H1 (cell line): ENCODE measurements around the gene SNORC. TPM values are rescaled to one million over a fixed set of nuclear protein-coding genes. Genes with fewer than 3 reads are reported as not detected.

ENCODE experiments used
- CTCF ChIA-PET: fragments of 300-600 bp; sonication (Branson Sonifier 250); formaldehyde crosslinking; loops from one replicate; lab custom pipeline; 2021; ENCODE audit not compliant: partially characterized antibody; lab: Charles Lee
- POLR2A ChIA-PET: fragments of 300-600 bp; sonication (Branson Sonifier 250); formaldehyde crosslinking; loops from one replicate; lab custom pipeline; 2021; ENCODE audit warnings: inconsistent platforms; ENCODE audit not compliant: partially characterized antibody; lab: Charles Lee
- DNase-seq, 2 experiments: peaks; one replicate each; pipeline versions ENCODE4 v3.0.0 to v3.0.0-alpha.2; 2010 to 2022; ENCODE audit warnings: low spot score in 2 of 2, low read depth in 1 of 2, mixed read lengths in 1 of 2
- FAIRE-seq: peaks from 2 replicates; lab custom pipeline; 2011; peaks lifted over from hg19 to GRCh38; lab: Jason Lieb, UNC
- H2AFZ ChIP-seq: 2 replicates; pipeline ENCODE4 v1.8.1; 2012; ENCODE audit warnings: low read length, inconsistent platforms
- H2AK5ac ChIP-seq: 2 replicates; pipeline ENCODE4 v1.6.1; 2013; ENCODE audit warnings: low read depth, low read length
- H2BK120ac ChIP-seq: replicated peaks from 2 replicates; pipeline ENCODE3; 2013; ENCODE audit warnings: low read depth, low read length, inconsistent platforms
- H2BK12ac ChIP-seq: 2 replicates; pipeline ENCODE4 v1.6.1; 2013; ENCODE audit warnings: low read depth, low read length
- H2BK15ac ChIP-seq: 2 replicates; pipeline ENCODE4 v1.6.1; 2013; ENCODE audit warnings: low read length
- H2BK20ac ChIP-seq: 2 replicates; pipeline ENCODE4 v1.6.1; 2013; ENCODE audit warnings: low read length
- H2BK5ac ChIP-seq: 2 replicates; pipeline ENCODE4 v1.6.1; 2013; ENCODE audit warnings: low read depth, low read length
- H3K14ac ChIP-seq: 2 replicates; pipeline ENCODE4 v1.6.1; 2013; ENCODE audit warnings: inconsistent platforms; ENCODE audit not compliant: insufficient read length
- H3K18ac ChIP-seq: 2 replicates; pipeline ENCODE4 v1.6.1; 2013; ENCODE audit warnings: low read length; ENCODE audit errors: extremely low read depth
- H3K23ac ChIP-seq: 2 replicates; pipeline ENCODE4 v1.6.1; 2013; ENCODE audit warnings: inconsistent platforms; ENCODE audit not compliant: insufficient read length
- H3K23me2 ChIP-seq: 2 replicates; pipeline ENCODE4 v1.6.1; 2013; ENCODE audit warnings: low read depth, low read length
- H3K27ac ChIP-seq: 2 replicates; pipeline ENCODE4 v1.6.1; 2011; ENCODE audit warnings: low read depth, low read length, inconsistent platforms
- H3K27me3 ChIP-seq, 4 experiments: replicated peaks in 1 of 4; 1 replicate in 1 of 4; 2 replicates in 3 of 4; pipeline versions ENCODE4 v1.6.1 to v1.8.1; 2011 to 2013; ENCODE audit warnings: low read length in 3 of 4, mild to moderate bottlenecking in 3 of 4, inconsistent platforms in 2 of 4, mixed read lengths in 2 of 4, moderate library complexity in 1 of 4; ENCODE audit not compliant: control insufficient read depth in 3 of 4, insufficient read depth in 3 of 4; ENCODE audit errors: extremely low read depth in 1 of 4
- H3K36me3 ChIP-seq, 4 experiments: 2 replicates each; pipeline versions ENCODE4 v1.6.1 to v1.8.1; 2011 to 2013; ENCODE audit warnings: mild to moderate bottlenecking in 4 of 4, low read length in 3 of 4, moderate library complexity in 2 of 4, control low read depth in 1 of 4, inconsistent platforms in 1 of 4; ENCODE audit not compliant: insufficient read depth in 4 of 4, control insufficient read depth in 2 of 4
- H3K4ac ChIP-seq: replicated peaks from 2 replicates; pipeline ENCODE3; 2013; ENCODE audit warnings: low read length, low read depth, mixed read lengths, inconsistent platforms; ENCODE audit not compliant: insufficient read length
- H3K4me1 ChIP-seq, 4 experiments: replicated peaks in 1 of 4; 1 replicate in 1 of 4; 2 replicates in 3 of 4; pipeline versions ENCODE4 v1.6.1 to v1.8.1; 2011 to 2013; ENCODE audit warnings: low read length in 3 of 4, inconsistent platforms in 2 of 4, mixed read lengths in 1 of 4; ENCODE audit not compliant: insufficient read depth in 4 of 4, control insufficient read depth in 3 of 4
- H3K4me2 ChIP-seq, 2 experiments: 2 replicates each; pipeline versions ENCODE4 v1.6.1 to v1.8.1; 2011 to 2013; ENCODE audit warnings: low read depth in 2 of 2, low read length in 2 of 2, control low read depth in 1 of 2, inconsistent platforms in 1 of 2, mild to moderate bottlenecking in 1 of 2; ENCODE audit not compliant: insufficient read depth in 1 of 2
- H3K4me3 ChIP-seq, 4 experiments: fragments of 200-600, 300-600 bp in 1 of 4; sonication (generic), shearing (Covaris generic), sonication (Bioruptor Twin) in 1 of 4; 2 replicates each; pipeline versions ENCODE4 v1.5.1 to v1.8.1; 2011 to 2016; ENCODE audit warnings: low read length in 4 of 4, low read depth in 3 of 4, control low read depth in 2 of 4, inconsistent platforms in 2 of 4, mild to moderate bottlenecking in 2 of 4, mixed read lengths in 1 of 4, moderate library complexity in 1 of 4; ENCODE audit not compliant: insufficient read depth in 2 of 4; ENCODE audit errors: extremely low read depth in 1 of 4
- H3K56ac ChIP-seq: replicated peaks from 2 replicates; pipeline ENCODE3; 2013; ENCODE audit warnings: low read depth, mild to moderate bottlenecking, mixed read lengths, low read length, inconsistent platforms; ENCODE audit not compliant: insufficient read length
- H3K79me1 ChIP-seq: 2 replicates; pipeline ENCODE4 v1.6.1; 2013; ENCODE audit warnings: low read depth, low read length, control low read depth
- H3K79me2 ChIP-seq, 2 experiments: 2 replicates each; pipeline versions ENCODE4 v1.6.1 to v1.8.1; 2012 to 2013; ENCODE audit warnings: low read length in 2 of 2, mild to moderate bottlenecking in 2 of 2, inconsistent platforms in 1 of 2; ENCODE audit not compliant: insufficient read depth in 2 of 2, control insufficient read depth in 1 of 2
- H3K9ac ChIP-seq, 4 experiments: replicated peaks in 1 of 4; 1 replicate in 1 of 4; 2 replicates in 3 of 4; pipeline versions ENCODE4 v1.6.1 to v1.8.1; 2011 to 2013; ENCODE audit warnings: low read depth in 3 of 4, low read length in 3 of 4, control low read depth in 2 of 4, mild to moderate bottlenecking in 2 of 4, moderate library complexity in 2 of 4, inconsistent platforms in 1 of 4; ENCODE audit errors: extremely low read depth in 1 of 4
- H3K9me3 ChIP-seq, 2 experiments: 2 replicates each; pipeline versions ENCODE4 v1.6.1 to v1.8.1; 2012 to 2013; ENCODE audit warnings: mild to moderate bottlenecking in 2 of 2, moderate library complexity in 2 of 2, control low read depth in 1 of 2, inconsistent platforms in 1 of 2, low read depth in 1 of 2, low read length in 1 of 2, mixed read lengths in 1 of 2; ENCODE audit not compliant: insufficient read depth in 2 of 2
- H4K20me1 ChIP-seq, 2 experiments: replicated peaks in 1 of 2; 2 replicates each; pipeline versions ENCODE3 to v1.8.1; 2011 to 2013; ENCODE audit warnings: inconsistent platforms in 2 of 2, low read length in 2 of 2, mild to moderate bottlenecking in 1 of 2; ENCODE audit not compliant: insufficient read depth in 2 of 2, control insufficient read depth in 1 of 2
- H4K5ac ChIP-seq: 2 replicates; pipeline ENCODE4 v1.6.1; 2013; ENCODE audit warnings: low read length, low read depth, mixed read lengths, inconsistent platforms; ENCODE audit not compliant: insufficient read length
- H4K8ac ChIP-seq: 2 replicates; pipeline ENCODE4 v1.8.0; 2013; ENCODE audit warnings: mild to moderate bottlenecking, moderate library complexity, low read length, inconsistent platforms; ENCODE audit not compliant: insufficient read depth; ENCODE audit errors: extremely low read depth
- H4K91ac ChIP-seq: replicated peaks from 2 replicates; pipeline ENCODE3; 2013; ENCODE audit warnings: low read length, mixed read lengths, inconsistent platforms; ENCODE audit not compliant: insufficient read length
- ASH2L ChIP-seq: fragments of 200-600, 300-600 bp; sonication (generic); IDR thresholded peaks from one replicate; pipeline ENCODE4 v1.7.1; 2017; ENCODE audit warnings: low read length
- CTBP2 ChIP-seq: IDR thresholded peaks from 2 replicates; pipeline ENCODE4 v1.7.0; 2011; ENCODE audit warnings: borderline replicate concordance, mild to moderate bottlenecking, moderate library complexity, mixed read lengths, low read length; ENCODE audit not compliant: insufficient read depth, insufficient read length
- WGBS, 2 experiments: shearing (Covaris generic) in 1 of 2; methylation state at CpG; one replicate each; pipeline versions ENCODE4 v1.1.6 to v1.1.7; 2013 to 2015; ENCODE audit warnings: low lambda C conversion rate in 2 of 2, mixed read lengths in 2 of 2, inconsistent platforms in 1 of 2, low coverage in 1 of 2, missing lambda C conversion rate in 1 of 2; ENCODE audit not compliant: insufficient replicate concordance in 2 of 2, insufficient coverage in 1 of 2, insufficient read length in 1 of 2; ENCODE audit errors: extremely low coverage in 1 of 2, missing lambda C conversion rate in 1 of 2; 5-methylcytosine and 5-hydroxymethylcytosine counted together
- polyA plus RNA-seq, 7 experiments: library from polyadenylated mRNA; depleted of rRNA in 3 of 7; stranded (reverse) in 5 of 7; unstranded in 2 of 7; fragments of >200 nt in 5 of 7; fragments of 200-250 nt in 2 of 7; gene quantifications; 1 replicate in 5 of 7; 2 replicates in 1 of 7; 4 replicates in 1 of 7; pipeline versions ENCODE4 v1.2.1 to v1.2.3, GENCODE V29; 2011 to 2013; ENCODE audit warnings: missing spikeins in 2 of 7, mixed read lengths in 2 of 7
- total RNA-seq: library from RNA; stranded (reverse); fragmentation: NEBNext Ultra II Directional; extraction: Animal tissue kit (Norgen Biotek cat#: 25700); gene quantifications from 2 replicates; pipeline ENCODE4 v1.2.1, GENCODE V29; 2021

SNORC gene
- total and polyA plus RNA-seq, 2 of the 8 experiments (the other 6 are each of a cell fraction or from before 2014, with no cell fraction given), result 1.6 to 1.8 TPM

- H3K9ac ChIP-seq, result peak overlapping the region in 1 of 4 experiments; percentile 22; a peak in 1 of 7 replicates
- H3K79me1 ChIP-seq, result no peaks in the 10 kb centered on the region
- TF ChIP-seq ASH2L (peak; percentile 35), CTBP2 (no peak)
- no peak overlapping the region for H2BK120ac ChIP-seq
- H3K27me3 ChIP-seq, result peaks cover 0 to 8% (median 6%) of the 10 kb centered on the region in 4 experiments; a peak in 3 of 7 replicates
- H4K5ac ChIP-seq, result no peak overlapping the region
- peaks cover 4 to 19% (median 15%) of the 10 kb centered on the region in 4 experiments for H3K4me1 ChIP-seq
- no peak for FAIRE-seq
- ChIA-PET CTCF (interaction anchor here (0.9 to 1.4 kb wide), 3 partner anchors 9 to 128 kb away, joined by 3 to 5 read pairs (median 3); partner anchors contain the start of gene SNORC), POLR2A (interaction anchor here (0.6 to 1.1 kb wide), 3 partner anchors 13 to 908 kb away, joined by 3 read pairs; no protein-coding TSS in a partner anchor)
- peak overlapping the region; percentile 93; the same call in 1 of the 2 replicates for H2AK5ac ChIP-seq
- 0 out of 2 replicates have a peak overlapping the region, but pooled peaks have one; percentile 42 for H2AFZ ChIP-seq
- H3K4me2 ChIP-seq, result peak overlapping the region; percentile 43 to 46
- no peak overlapping the region for H3K23ac ChIP-seq
- H4K20me1 ChIP-seq, result peaks cover 0 to 2% of the 10 kb centered on the region in 2 experiments
- peak overlapping the region; percentile 95; the same call in 1 of the 2 replicates for H2BK15ac ChIP-seq
- no peak overlapping the region for H3K4ac ChIP-seq
- no peak overlapping the region for H3K56ac ChIP-seq
- DNase-seq, result no peak
- H3K4me3 ChIP-seq, result 0 out of 8 replicates have a peak overlapping the region, but pooled peaks of 2 of the 4 experiments have one; percentile 17
- no peak overlapping the region for H3K27ac ChIP-seq
- H2BK20ac ChIP-seq, result peak overlapping the region; percentile 61; the same call in 1 of the 2 replicates
- no peaks in the 10 kb centered on the region; a peak in 1 of 4 replicates for H3K9me3 ChIP-seq
- peaks cover 11% of the 10 kb centered on the region; the same call in 1 of the 2 replicates for H3K23me2 ChIP-seq
- H2BK5ac ChIP-seq, result peak overlapping the region; percentile 66; the same call in 1 of the 2 replicates
- WGBS, 2 experiments, result 69% methylated on average over 38 of the region's 43 CpGs; no CpG with 5 or more reads in 1 of the 2 experiments
- H3K14ac ChIP-seq, result no peak overlapping the region
- peak overlapping the region; percentile 92 for H2BK12ac ChIP-seq
- no peaks in the 10 kb centered on the region for H3K79me2 ChIP-seq
- peak overlapping the region; percentile 56 for H4K91ac ChIP-seq
- H3K18ac ChIP-seq, result peak overlapping the region; percentile 83
- no peak overlapping the region for H4K8ac ChIP-seq
- H3K36me3 ChIP-seq, result no peaks in the 10 kb centered on the region
These were observed 31.0 kb downstream of the SNORC start for GRCh38 chr2:232900811-232901735.
